Type B pancreatic cell (in vitro differentiated cells): ENCODE data around the gene PRIMA1. TPM values are rescaled to one million over a fixed set of nuclear protein-coding genes. Genes with fewer than 3 reads are reported as not detected.

ENCODE experiments used
- DNase-seq: peaks from one replicate; pipeline ENCODE4 v3.0.0; 2021; ENCODE audit warnings: mixed read lengths; ENCODE audit not compliant: unreplicated experiment; ENCODE audit errors: extremely low spot score
- H3K27ac Mint-ChIP-seq: 2 replicates; pipeline ENCODE4 v1.8.0; 2021; ENCODE audit warnings: mild to moderate bottlenecking, mixed read lengths
- H3K27me3 Mint-ChIP-seq: 2 replicates; pipeline ENCODE4 v1.8.0; 2021; ENCODE audit warnings: mixed read lengths
- H3K36me3 Mint-ChIP-seq: 2 replicates; pipeline ENCODE4 v1.8.0; 2021; ENCODE audit warnings: mixed read lengths
- H3K4me1 Mint-ChIP-seq: one replicate; pipeline ENCODE4 v1.8.0; 2021; ENCODE audit warnings: mixed read lengths; ENCODE audit not compliant: unreplicated experiment
- H3K4me3 Mint-ChIP-seq: 2 replicates; pipeline ENCODE4 v1.8.0; 2021; ENCODE audit warnings: mild to moderate bottlenecking, mixed read lengths
- H3K9me3 Mint-ChIP-seq: 2 replicates; pipeline ENCODE4 v1.8.0; 2021; ENCODE audit warnings: mixed read lengths
- CTCF ChIP-seq: fragments of 200-600 bp; sonication (generic); conservative IDR thresholded peaks from 2 replicates; pipeline ENCODE4 v1.5.0; 2021; ENCODE audit warnings: antibody characterized with exemption, mild to moderate bottlenecking
- total RNA-seq: library from RNA; stranded (reverse); gene quantifications from 2 replicates; pipeline ENCODE4 v1.2.1, GENCODE V29; 2021; ENCODE audit warnings: low replicate concordance

The PRIMA1 gene
- total RNA-seq, 1 donor from 2014 or later, result 1.7 TPM

DNA sequence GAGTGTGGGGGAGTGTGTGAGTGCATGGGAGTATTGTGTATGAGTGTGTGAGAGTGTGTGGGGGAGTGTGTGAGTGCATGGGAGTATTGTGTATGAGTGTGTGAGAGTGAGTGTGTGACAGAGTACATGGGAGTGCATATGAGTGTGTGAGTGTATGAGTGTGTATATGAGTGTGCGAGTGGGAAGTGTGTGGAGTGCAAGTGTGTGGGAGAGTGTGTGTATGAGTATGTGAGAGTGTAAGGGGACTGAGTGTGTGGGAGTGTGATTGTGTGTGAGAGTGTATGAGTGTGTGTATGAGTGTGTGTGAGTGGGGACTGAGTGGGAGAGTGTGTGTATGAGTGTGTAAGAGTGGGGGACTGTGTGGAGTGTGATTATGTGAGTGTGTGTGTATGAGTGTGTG, 40.7 kb downstream of the PRIMA1 start:
- H3K4me1 Mint-ChIP-seq, result peaks cover 39% of the 10 kb centered on the region
- H3K9me3 Mint-ChIP-seq, result no peaks in the 10 kb centered on the region
- no peak for DNase-seq
- no peak overlapping the region for H3K4me3 Mint-ChIP-seq
- no peak overlapping the region for H3K27ac Mint-ChIP-seq
- no peak for TF ChIP-seq CTCF
- H3K36me3 Mint-ChIP-seq, result no peaks in the 10 kb centered on the region
- peaks cover 19% of the 10 kb centered on the region for H3K27me3 Mint-ChIP-seq

DNA sequence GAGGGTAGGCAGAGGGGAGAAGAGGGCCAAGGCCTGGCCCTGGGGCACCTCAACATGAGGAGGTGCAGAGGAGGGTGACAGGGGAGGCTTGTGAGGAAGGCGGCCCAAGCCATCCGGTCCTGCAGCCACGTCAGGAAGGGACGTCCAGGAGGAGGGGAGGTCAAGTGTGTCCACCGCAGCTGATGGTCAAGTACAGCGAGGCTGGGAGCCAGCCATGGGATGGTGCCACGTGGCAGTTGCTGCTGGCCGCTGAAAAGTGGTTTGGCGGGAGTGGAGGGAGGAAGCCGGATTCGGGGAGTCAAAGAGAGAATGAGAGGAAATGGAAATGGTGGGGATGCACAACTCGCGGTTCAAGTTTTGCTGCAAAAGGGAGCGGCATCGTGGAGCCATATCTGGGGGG, 41.2 kb downstream of the PRIMA1 start:
- Mint-ChIP-seq H3K9me3 (no peaks in the 10 kb centered on the region), H3K4me3 (no peak overlapping the region), H3K36me3 (no peaks in the 10 kb centered on the region), H3K27ac (no peak overlapping the region), H3K4me1 (peaks cover 39% of the 10 kb centered on the region), H3K27me3 (peaks cover 22% of the 10 kb centered on the region)
- DNase-seq, result no peak
- TF ChIP-seq CTCF, result no peak

DNA sequence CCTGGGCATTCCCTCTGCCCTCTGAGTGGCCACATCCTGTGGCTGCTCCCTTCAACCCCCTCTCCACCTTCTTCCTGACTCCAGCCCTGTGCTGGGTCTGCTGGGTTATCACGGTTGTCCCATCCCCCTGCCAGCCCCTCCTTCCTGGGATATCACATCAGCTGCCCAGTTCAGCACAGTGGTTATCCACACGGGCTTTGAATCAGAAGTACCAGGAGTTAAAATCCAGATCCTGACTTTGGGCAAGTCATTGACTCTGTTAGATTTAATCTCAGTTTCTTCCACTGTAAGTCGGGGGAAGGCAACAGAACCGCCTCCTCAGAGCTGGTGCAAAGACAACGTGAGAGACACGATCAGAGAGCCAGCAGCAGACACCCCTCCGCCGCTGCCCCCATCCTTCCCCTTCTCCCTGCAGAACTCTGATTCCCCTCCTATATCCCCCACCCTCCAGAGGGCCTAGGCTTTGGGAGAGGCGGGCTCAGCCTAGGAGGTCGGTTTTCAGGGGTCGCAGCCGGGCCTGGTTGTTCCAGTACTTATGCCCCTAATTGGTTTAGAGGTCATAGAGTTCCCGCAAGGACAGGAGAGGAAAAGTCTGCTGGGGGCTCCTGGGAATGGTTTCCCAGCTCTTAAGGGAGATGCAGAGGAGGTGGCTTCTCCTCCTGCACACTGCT, 42.5 kb downstream of the PRIMA1 start:
- no peaks in the 10 kb centered on the region for H3K36me3 Mint-ChIP-seq
- no peaks in the 10 kb centered on the region for H3K9me3 Mint-ChIP-seq
- DNase-seq, result no peak
- peak overlapping the region; percentile 61 for H3K27ac Mint-ChIP-seq
- no peak overlapping the region for H3K4me3 Mint-ChIP-seq
- peaks cover 22% of the 10 kb centered on the region for H3K27me3 Mint-ChIP-seq
- no peak for TF ChIP-seq CTCF
- peaks cover 43% of the 10 kb centered on the region for H3K4me1 Mint-ChIP-seq

DNA sequence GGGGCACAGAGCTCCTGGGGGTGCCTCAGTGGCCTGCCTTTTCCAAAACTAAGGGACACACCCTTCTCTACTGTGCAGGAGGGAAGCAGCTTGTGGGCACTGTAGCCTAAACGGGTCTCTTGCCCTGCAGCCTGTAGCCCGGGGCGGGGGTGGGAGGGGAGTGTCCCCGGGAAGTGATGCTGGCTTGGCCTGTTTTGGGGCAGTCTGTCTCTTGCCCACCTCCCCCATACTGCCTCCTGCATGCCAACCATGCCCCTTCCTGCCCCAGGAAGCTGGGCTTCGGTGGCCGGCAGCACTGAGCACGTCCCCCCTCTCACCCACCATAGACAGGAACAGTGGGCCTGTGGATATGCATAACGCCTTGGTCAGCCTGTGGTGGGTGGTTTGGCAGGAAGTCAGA, 43.4 kb downstream of the PRIMA1 start:
- H3K4me3 Mint-ChIP-seq, result no peak overlapping the region
- peaks cover 22% of the 10 kb centered on the region for H3K27me3 Mint-ChIP-seq

DNA sequence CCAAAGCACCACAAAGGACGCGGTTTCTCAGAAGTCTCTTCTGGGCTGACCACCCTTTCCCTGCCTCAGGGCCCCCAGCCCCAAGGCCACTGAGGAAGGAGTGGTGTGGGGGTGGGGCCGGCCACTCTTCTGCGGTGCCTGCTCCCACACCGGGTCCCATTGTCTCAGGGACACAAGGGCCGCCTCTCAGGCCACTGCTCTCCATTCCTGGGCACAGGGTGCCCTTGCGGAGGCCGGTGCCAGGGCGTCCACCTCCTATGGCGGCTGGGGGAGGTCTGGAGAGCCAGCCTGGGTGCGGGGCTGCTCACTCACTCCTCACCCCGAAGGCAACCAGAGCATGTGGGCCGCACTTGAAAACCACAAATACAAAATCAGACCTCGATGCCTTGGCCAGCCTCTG, 44.1 kb downstream of the PRIMA1 start:
- Mint-ChIP-seq H3K9me3 (no peaks in the 10 kb centered on the region), H3K27ac (no peak overlapping the region), H3K27me3 (peaks cover 20% of the 10 kb centered on the region), H3K4me1 (peaks cover 41% of the 10 kb centered on the region), H3K4me3 (no peak overlapping the region), H3K36me3 (no peaks in the 10 kb centered on the region)
- no peak for DNase-seq
- no peak for TF ChIP-seq CTCF

More for the DNA sequence above, 43.4 kb downstream of the PRIMA1 start:
- H3K9me3 Mint-ChIP-seq, result no peaks in the 10 kb centered on the region
- TF ChIP-seq CTCF, result no peak
- no peak for DNase-seq
- H3K27ac Mint-ChIP-seq, result no peak overlapping the region
- no peaks in the 10 kb centered on the region for H3K36me3 Mint-ChIP-seq
- H3K4me1 Mint-ChIP-seq, result peaks cover 44% of the 10 kb centered on the region
